Muscle layer of colon (tissue), 2 donors: ENCODE results near the gene SLCO2A1.
A peak's percentile ranks its signal among the peaks of the same experiment; 100 is the strongest.

Source experiments
- H3K27ac ChIP-seq: one replicate; pipeline ENCODE4 v1.7.0; 2013; ENCODE audit warnings: low read depth, mild to moderate bottlenecking, low read length, moderate library complexity
- H3K27me3 ChIP-seq, 2 donors: one replicate each; pipeline ENCODE4 v1.7.0; 2013; ENCODE audit warnings: low read length in 2 of 2, mild to moderate bottlenecking in 2 of 2; ENCODE audit not compliant: insufficient read depth in 2 of 2, control insufficient read depth in 1 of 2
- H3K36me3 ChIP-seq: one replicate; pipeline ENCODE4 v1.7.0; 2013; ENCODE audit warnings: mild to moderate bottlenecking, low read length; ENCODE audit not compliant: insufficient read depth
- H3K4me1 ChIP-seq: one replicate; pipeline ENCODE4 v1.7.0; 2013; ENCODE audit warnings: mild to moderate bottlenecking, low read length; ENCODE audit not compliant: insufficient read depth
- H3K4me3 ChIP-seq, 2 donors: one replicate each; pipeline ENCODE4 v1.7.0; 2013; ENCODE audit warnings: low read length in 2 of 2, low read depth in 1 of 2, mild to moderate bottlenecking in 1 of 2, moderate library complexity in 1 of 2
- H3K9ac ChIP-seq: one replicate; pipeline ENCODE4 v1.7.0; 2013; ENCODE audit warnings: low read length
- H3K9me3 ChIP-seq: one replicate; pipeline ENCODE4 v1.7.0; 2013; ENCODE audit warnings: mild to moderate bottlenecking, low read length
- donor health status: abdominal sarcoma.
- donor health status: Adenocarcinoma of cecum.

The SLCO2A1 gene

DNA sequence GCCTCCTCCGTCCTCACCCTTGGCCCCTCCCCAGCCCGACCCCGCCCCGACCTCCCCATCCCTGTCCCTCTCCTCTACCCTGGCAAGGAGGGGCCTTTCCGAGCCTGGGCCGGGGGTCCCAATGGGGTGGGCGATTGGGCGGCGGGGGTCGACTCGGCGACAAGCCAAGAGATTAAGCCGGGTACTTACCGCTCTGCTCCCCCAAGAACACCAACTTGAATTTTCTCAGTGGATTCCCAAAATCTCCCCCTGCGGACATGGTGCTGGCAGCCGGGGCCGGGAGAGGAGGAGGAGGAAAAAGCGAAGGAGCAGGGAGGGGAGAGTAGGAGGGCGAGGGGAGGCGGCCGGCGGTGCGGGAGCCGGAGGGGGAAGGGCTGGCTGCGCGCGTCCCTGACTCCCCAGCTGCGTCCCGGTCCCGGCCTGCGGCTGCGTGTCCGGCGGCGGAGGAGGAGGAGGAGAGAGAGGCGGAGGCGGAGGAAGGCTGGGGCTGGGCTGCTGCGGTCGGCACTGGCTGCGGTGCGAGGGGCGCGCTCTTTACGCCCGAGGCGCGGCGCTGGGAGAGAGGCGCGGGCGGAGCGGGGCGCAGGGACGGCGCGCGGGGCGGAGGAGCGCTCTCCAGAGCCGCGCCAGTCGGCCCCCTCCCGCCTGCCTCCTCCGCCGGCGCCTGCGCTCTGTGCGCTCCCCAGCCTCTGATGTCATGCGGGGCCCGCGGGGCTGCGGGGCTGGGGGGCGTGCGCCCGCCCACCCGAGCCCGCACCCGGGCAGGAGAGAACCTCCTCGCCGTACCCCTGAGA lies 134.3 kb downstream of the SLCO2A1 start, which contains the start of gene RAB6B:
Gene RAB6B, minus strand, starts transcription at position 675 of the 794 bp plus-strand sequence. Its CDS starts 416 bp downstream, at position 259.
- H3K4me3 ChIP-seq: peak within 1 kb of the TSS; percentile 75 to 89
- H3K9ac ChIP-seq: peak within 1 kb of the TSS; percentile 49
- H3K36me3 ChIP-seq: no peaks in the 10 kb centered on the region
- peak within 1 kb of the TSS; percentile 22 for H3K27ac ChIP-seq
- no peaks in the 10 kb centered on the region for H3K27me3 ChIP-seq
- no peaks in the 10 kb centered on the region for H3K9me3 ChIP-seq
- H3K4me1 ChIP-seq: no peaks in the 10 kb centered on the region

DNA sequence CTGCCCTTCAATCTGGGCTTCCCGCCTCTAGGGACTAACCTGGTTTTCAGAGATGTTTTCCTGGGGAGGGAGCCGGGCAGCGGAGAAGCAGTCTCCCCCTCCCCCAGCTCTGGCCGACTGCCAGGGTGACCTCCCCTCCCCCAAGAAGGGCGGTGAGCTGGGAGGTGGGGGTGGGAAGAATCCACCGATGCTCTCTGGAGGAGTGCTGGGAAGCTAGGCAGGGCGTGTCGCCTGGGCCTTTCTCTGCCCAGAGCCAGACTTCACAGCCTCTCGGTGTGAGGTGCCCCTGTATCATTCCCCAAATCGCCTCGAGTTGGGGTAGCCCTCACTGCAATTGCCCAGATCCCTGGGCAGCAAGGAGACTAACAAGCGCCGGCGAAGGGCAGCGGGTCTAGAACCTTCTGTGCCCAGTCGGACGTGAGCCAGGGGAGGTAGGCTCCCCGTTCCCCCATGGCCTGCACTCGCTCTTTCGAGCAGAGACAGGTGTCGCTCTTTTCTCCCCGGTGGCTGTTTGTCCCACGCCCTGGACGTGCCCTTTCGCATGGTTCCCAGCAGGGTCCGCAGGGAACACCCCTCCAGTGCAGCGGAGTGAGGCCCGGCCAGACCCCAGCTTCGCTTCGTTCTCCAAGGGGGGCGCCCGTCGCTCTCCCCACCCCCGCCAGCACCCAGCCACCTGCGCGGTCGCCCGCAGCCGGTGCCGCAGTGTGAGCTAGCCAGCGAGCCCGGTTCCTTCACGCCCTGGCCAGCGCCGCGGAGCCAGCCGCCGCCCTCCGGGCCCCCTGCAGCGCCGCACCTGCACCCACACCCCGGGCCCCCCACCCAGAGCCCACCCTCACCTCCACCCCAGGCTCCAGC lies 135.1 kb downstream of the SLCO2A1 start:
- Histone ChIP-seq H3K4me3 (peak overlapping the region; percentile 75 to 89), H3K36me3 (no peaks in the 10 kb centered on the region), H3K4me1 (no peaks in the 10 kb centered on the region), H3K27ac (no peak overlapping the region), H3K9me3 (no peaks in the 10 kb centered on the region), H3K27me3 (no peaks in the 10 kb centered on the region), H3K9ac (no peak overlapping the region)

DNA sequence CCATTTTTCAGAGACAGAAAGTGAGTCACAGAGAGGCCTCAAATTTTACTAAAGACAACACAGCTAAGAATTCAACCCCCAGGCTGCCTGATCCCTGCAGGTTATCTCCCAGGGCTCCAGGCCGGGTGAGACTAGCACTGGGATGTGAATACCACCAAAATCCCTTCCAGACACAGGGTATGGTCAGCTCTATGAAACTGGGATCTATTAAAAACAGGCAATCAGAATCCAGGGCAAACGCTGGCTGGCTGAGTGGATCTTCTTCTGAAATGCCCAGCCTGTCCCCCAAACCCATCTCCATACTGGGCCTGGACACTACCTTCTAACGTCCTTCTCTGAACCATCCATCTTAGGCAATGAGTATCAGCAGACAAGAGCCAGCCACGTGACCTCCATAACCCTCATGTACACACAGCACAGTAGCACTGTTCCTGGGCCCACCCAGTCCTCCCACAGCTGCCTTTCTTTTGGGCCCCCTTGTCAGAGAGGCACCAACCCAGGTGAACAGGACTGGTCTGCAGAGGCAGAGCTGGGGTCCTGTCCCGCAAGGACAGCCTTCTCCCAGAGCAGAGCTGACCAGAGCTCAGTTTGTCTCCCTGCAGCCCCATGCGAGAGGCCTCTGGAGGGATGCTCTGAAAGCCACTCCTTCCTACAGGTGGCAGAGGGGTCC lies 135.9 kb downstream of the SLCO2A1 start:
- Histone ChIP-seq H3K4me3 (no peak overlapping the region), H3K36me3 (no peaks in the 10 kb centered on the region), H3K27me3 (no peaks in the 10 kb centered on the region), H3K27ac (no peak overlapping the region), H3K4me1 (no peaks in the 10 kb centered on the region), H3K9me3 (no peaks in the 10 kb centered on the region), H3K9ac (no peak overlapping the region)

DNA sequence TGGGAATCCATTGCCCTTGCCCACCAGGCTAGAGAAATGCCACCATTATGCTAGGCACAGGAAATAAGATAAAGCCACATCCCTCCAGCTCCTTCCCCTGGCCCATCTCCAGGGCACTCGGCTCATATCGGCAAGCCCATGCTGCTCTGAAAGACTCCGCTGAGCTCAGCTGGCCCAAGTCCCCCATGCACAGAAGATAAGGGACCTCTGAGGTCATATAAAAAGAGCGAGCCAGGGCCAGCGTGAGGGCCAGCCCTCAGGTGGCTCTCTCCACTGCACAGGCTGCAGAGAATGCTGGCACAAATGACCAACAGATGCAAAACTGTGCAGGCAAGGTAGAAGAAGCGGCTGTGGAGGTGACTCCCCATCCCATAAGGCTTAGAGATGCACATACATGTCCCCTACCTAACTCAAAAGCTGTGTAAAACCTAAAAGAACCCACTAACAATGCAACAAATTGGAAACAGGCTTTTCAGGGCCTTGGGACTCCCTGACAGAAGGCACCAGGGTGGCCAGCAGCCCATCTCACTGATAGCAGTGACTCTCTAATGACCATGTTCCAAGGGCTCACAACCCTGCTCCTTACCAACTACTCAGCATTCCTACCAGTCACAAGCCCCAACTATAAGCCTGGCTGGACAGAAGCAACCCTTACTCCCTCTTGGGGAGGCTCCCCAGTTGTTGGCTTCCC lies 137.0 kb downstream of the SLCO2A1 start:
- Histone ChIP-seq H3K27me3 (no peaks in the 10 kb centered on the region), H3K27ac (no peak overlapping the region), H3K9me3 (no peaks in the 10 kb centered on the region), H3K4me1 (no peaks in the 10 kb centered on the region), H3K36me3 (no peaks in the 10 kb centered on the region), H3K4me3 (no peak overlapping the region), H3K9ac (no peak overlapping the region)

DNA sequence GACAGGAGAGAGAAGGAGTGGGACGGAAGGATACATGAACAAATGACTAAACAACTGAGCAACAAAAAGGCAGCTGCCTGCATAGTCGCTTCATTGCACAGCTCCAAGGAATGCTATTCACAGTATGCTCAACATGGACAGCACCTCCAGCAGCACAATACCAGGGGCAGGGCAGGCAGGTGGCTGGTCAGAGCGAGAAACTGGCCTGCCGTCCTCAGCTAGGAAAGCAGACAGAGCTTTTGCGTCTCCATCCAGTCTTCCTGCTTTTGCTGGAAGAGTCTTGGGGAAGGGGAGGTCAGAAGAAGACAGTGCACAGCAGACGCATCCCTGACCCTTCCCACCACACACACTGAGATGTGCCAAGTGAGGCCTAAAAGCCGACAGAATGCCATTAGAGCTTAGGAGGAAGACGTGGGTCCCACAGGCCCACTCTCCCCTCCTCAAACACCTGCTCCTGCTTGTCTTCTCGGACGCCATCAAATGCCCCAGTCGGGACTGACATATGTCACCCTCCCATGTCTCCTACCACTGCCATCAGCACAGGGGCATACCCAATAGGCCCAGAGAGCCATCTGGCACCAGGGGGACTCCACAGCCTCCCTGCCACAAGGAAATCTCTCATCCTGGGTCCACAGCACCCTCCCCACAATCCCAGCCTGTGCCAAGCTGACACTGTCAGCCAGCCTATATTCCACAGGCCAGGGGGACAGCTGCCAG lies 137.9 kb downstream of the SLCO2A1 start:
- no peak overlapping the region for H3K27ac ChIP-seq
- H3K4me3 ChIP-seq: no peak overlapping the region
- no peaks in the 10 kb centered on the region for H3K4me1 ChIP-seq
- no peaks in the 10 kb centered on the region for H3K9me3 ChIP-seq
- H3K27me3 ChIP-seq: no peaks in the 10 kb centered on the region
- no peak overlapping the region for H3K9ac ChIP-seq
- H3K36me3 ChIP-seq: no peaks in the 10 kb centered on the region

DNA sequence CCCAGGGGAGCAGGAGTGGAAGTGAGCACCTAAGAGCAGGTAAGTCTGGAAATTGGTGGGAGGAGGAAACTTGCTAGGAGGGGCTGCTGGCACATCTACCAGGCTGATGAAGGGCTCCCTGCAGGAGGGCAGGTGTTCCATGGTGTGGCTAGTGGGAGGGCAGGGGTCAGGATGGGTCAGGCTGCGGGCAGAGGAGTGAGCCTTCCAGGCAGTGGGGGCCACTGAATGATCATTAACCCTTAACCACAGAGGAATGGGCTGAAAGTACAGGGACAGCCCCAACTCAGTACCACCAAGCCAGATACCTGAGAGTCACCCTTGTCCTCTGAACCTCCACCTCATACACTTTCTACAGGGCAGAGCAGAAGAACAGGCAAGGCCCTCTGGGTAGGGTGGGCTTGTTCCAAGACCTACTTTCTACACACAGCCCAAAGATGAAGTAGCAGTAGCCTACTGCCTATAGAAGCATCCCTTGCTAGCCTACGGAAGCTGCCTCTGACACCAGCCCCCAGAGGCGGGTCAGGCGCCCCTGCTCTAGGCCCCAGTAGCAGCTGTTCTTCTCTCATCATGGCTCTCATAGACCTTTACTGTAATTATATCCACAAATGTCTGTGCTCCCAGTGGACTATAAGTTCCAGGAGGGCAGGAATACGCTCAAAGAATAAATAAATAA lies 138.6 kb downstream of the SLCO2A1 start:
- Histone ChIP-seq H3K27ac (no peak overlapping the region), H3K36me3 (no peaks in the 10 kb centered on the region), H3K4me3 (no peak overlapping the region), H3K27me3 (no peaks in the 10 kb centered on the region), H3K9ac (no peak overlapping the region), H3K4me1 (no peaks in the 10 kb centered on the region), H3K9me3 (no peaks in the 10 kb centered on the region)

DNA sequence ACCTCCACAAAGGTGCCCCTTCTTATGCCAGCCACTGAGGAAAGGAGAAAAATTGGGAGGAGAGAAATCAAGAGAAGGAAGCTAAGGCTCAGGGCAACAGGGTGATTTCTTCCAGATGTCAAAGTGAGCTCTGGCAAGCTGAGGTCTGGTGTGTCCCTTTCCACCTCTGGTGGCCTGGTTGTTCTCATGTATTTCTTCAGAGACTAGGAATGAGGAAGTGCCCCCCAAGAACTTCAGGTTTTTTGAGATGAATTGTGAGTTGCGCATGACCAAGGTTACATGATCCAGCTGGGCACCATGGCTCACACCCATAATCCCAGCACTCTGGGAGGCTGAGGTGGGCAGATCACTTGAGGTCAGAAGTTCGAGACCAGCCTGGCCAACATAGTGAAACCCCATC lies 139.7 kb downstream of the SLCO2A1 start:
- no peaks in the 10 kb centered on the region for H3K27me3 ChIP-seq

DNA sequence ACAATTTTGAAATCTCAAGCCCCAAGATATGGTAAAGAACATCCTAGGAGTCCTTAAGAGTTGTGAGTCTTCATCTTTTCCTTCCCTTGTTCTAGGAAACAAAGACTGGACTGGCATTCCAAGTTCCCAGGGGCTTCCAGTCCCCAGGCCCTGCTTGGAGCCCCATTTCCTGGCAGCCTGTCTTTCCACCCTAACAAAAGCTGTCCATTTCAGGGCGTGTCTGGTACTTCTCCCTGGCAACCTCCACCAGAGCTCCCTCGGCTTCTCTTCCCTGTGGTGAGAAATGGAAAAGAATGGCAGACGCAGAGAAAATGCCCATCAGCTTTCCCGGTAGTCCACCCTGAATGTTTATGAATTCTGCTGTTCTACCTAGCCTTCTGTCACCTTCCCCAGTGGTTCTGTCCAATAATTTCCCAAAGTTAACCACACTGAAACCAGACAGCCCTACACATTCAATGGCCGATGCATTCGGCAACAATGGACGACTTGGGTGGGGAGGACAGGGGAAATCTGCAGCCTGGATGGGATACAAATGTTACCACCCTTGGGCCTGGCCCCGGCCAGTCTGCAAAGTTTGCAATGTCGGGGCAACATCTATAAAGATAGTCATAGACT lies 140.9 kb downstream of the SLCO2A1 start:
- Histone ChIP-seq H3K4me3 (no peak overlapping the region), H3K4me1 (no peaks in the 10 kb centered on the region), H3K9me3 (no peaks in the 10 kb centered on the region), H3K27me3 (no peaks in the 10 kb centered on the region), H3K36me3 (no peaks in the 10 kb centered on the region), H3K27ac (no peak overlapping the region), H3K9ac (no peak overlapping the region)

More for the DNA sequence above, 139.7 kb downstream of the SLCO2A1 start:
- no peak overlapping the region for H3K9ac ChIP-seq
- no peaks in the 10 kb centered on the region for H3K36me3 ChIP-seq
- no peak overlapping the region for H3K4me3 ChIP-seq
- no peaks in the 10 kb centered on the region for H3K9me3 ChIP-seq
- H3K4me1 ChIP-seq: no peaks in the 10 kb centered on the region
- H3K27ac ChIP-seq: no peak overlapping the region

DNA sequence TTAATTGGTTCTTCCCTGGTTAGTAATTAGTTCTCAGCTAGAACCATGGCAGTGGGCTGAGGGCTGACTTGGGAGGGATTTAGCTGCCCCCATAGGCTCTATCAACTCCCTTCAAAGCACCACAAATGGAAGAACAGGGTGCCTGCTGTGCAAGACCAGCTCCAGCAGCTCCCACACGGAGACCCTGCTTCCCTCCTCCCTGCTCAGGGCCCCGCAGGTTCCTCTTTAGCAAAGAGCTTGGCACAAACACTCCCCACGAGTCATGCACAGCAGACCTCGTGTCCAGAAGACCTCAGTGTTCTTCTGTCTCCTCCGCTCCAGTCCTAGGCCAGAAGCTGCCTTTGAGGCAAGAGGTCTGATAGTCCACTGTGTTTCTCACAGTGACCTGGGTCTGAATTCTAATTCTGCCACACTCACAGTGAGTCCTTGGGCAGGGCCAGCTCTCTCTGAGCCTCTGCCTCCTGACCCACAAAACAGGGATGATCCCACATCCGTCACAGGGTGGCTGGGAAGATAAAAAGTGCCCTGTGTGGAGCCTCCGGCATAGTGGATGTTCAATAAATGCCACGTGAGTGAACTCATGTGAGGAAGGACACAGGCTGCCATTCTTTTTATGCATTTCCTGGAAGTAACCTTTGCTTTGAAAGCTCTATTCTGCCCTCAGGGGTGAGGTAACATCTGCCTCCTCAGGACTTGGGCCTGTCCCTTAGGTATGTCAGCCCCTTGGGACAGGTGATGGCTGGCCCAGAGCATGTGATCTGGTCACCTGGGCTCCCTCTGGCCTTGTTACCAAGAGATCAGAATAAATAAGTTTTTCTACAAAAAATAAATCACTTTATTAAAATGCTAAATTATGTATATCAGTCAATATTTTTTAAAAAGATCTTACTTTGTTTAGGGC lies 141.7 kb downstream of the SLCO2A1 start:
- Histone ChIP-seq H3K9ac (no peak overlapping the region), H3K27ac (no peak overlapping the region), H3K9me3 (no peaks in the 10 kb centered on the region), H3K36me3 (no peaks in the 10 kb centered on the region), H3K4me1 (no peaks in the 10 kb centered on the region), H3K27me3 (no peaks in the 10 kb centered on the region), H3K4me3 (no peak overlapping the region)
